Mesenchymal stem cell (in vitro differentiated cells and primary cell): ENCODE results near the gene BIVM.

ENCODE experiments used
- DNase-seq: peaks from one replicate; pipeline ENCODE4 v3.0.0-alpha.2; 2013
- H2AFZ ChIP-seq: one replicate; pipeline ENCODE4 v1.6.1; 2013; ENCODE audit warnings: low read depth, mild to moderate bottlenecking, control low read depth, inconsistent platforms, low read length, moderate library complexity
- H2AK5ac ChIP-seq: 2 replicates; pipeline ENCODE4 v1.6.1; 2013; ENCODE audit warnings: low read length, moderate library complexity, mild to moderate bottlenecking, inconsistent platforms; ENCODE audit not compliant: severe bottlenecking
- H2BK120ac ChIP-seq: one replicate; pipeline ENCODE4 v1.6.1; 2013; ENCODE audit warnings: low read depth, mild to moderate bottlenecking, inconsistent platforms, low read length, moderate library complexity
- H2BK12ac ChIP-seq, 2 experiments: one replicate each; pipeline ENCODE4 v1.6.1; 2013; ENCODE audit warnings: inconsistent platforms in 2 of 2, low read length in 2 of 2, mild to moderate bottlenecking in 2 of 2, moderate library complexity in 2 of 2, control low read depth in 1 of 2
- H2BK15ac ChIP-seq: one replicate; pipeline ENCODE4 v1.6.1; 2013; ENCODE audit warnings: mild to moderate bottlenecking, low read depth, inconsistent platforms; ENCODE audit not compliant: poor library complexity, severe bottlenecking
- H2BK5ac ChIP-seq: 2 replicates; pipeline ENCODE4 v1.6.1; 2013; ENCODE audit warnings: low read depth, mild to moderate bottlenecking, low read length, control low read depth, inconsistent platforms; ENCODE audit not compliant: poor library complexity, severe bottlenecking
- H3K14ac ChIP-seq, 2 experiments: one replicate each; pipeline ENCODE4 v1.6.1; 2013; ENCODE audit warnings: inconsistent platforms in 2 of 2, low read length in 2 of 2, control low read depth in 1 of 2, mild to moderate bottlenecking in 1 of 2, moderate library complexity in 1 of 2
- H3K18ac ChIP-seq, 2 experiments: one replicate each; pipeline ENCODE4 v1.6.1; 2013; ENCODE audit warnings: inconsistent platforms in 2 of 2, low read length in 2 of 2, control low read depth in 1 of 2, low read depth in 1 of 2, mild to moderate bottlenecking in 1 of 2
- H3K23ac ChIP-seq, 2 experiments: one replicate each; pipeline ENCODE4 v1.6.1; 2013; ENCODE audit warnings: inconsistent platforms in 2 of 2, low read length in 2 of 2, mild to moderate bottlenecking in 2 of 2, moderate library complexity in 2 of 2, control low read depth in 1 of 2
- H3K27ac ChIP-seq: 2 replicates; pipeline ENCODE4 v1.5.1; 2013; ENCODE audit warnings: mild to moderate bottlenecking, moderate library complexity, low read length, control low read depth, inconsistent platforms; ENCODE audit not compliant: poor library complexity, severe bottlenecking
- H3K27me3 ChIP-seq, 2 experiments: 2 replicates each; pipeline versions ENCODE4 v1.6.1 to v1.7.0; 2013; ENCODE audit warnings: low read length in 2 of 2, mild to moderate bottlenecking in 2 of 2, moderate library complexity in 2 of 2, control low read depth in 1 of 2, inconsistent platforms in 1 of 2; ENCODE audit not compliant: control insufficient read depth in 1 of 2, insufficient read depth in 1 of 2
- H3K36me3 ChIP-seq, 2 experiments: 2 replicates each; pipeline versions ENCODE4 v1.6.1 to v1.7.0; 2013; ENCODE audit warnings: low read length in 2 of 2, control low read depth in 1 of 2, inconsistent platforms in 1 of 2, low read depth in 1 of 2, mild to moderate bottlenecking in 1 of 2; ENCODE audit not compliant: insufficient read depth in 2 of 2, control insufficient read depth in 1 of 2
- H3K4ac ChIP-seq, 2 experiments: one replicate each; pipeline ENCODE4 v1.6.1; 2013; ENCODE audit warnings: inconsistent platforms in 2 of 2, low read length in 2 of 2, mild to moderate bottlenecking in 2 of 2, moderate library complexity in 2 of 2, control low read depth in 1 of 2, low read depth in 1 of 2
- H3K4me1 ChIP-seq: 2 replicates; pipeline ENCODE4 v1.6.1; 2013; ENCODE audit warnings: low read depth, low read length, control low read depth; ENCODE audit not compliant: control insufficient read depth, insufficient read depth
- H3K4me2 ChIP-seq: 2 replicates; pipeline ENCODE4 v1.6.1; 2013; ENCODE audit warnings: low read length, mild to moderate bottlenecking, inconsistent platforms; ENCODE audit not compliant: poor library complexity, severe bottlenecking
- H3K4me3 ChIP-seq, 2 experiments: 2 replicates each; pipeline versions ENCODE4 v1.5.1 to v1.7.0; 2013; ENCODE audit warnings: low read length in 2 of 2, mild to moderate bottlenecking in 2 of 2, control low read depth in 1 of 2, low read depth in 1 of 2; ENCODE audit not compliant: insufficient read depth in 1 of 2
- H3K79me1 ChIP-seq: replicated peaks from 2 replicates; pipeline ENCODE4 v1.6.1; 2013; ENCODE audit warnings: mild to moderate bottlenecking, control low read depth, low read length, inconsistent platforms; ENCODE audit not compliant: poor library complexity, severe bottlenecking
- H3K9ac ChIP-seq: 2 replicates; pipeline ENCODE4 v1.7.0; 2013; ENCODE audit warnings: mild to moderate bottlenecking, low read length, moderate library complexity
- H3K9me3 ChIP-seq: 2 replicates; pipeline ENCODE4 v1.7.0; 2013; ENCODE audit warnings: mild to moderate bottlenecking, low read length; ENCODE audit not compliant: control insufficient read depth
- H4K8ac ChIP-seq: one replicate; pipeline ENCODE4 v1.6.1; 2013; ENCODE audit warnings: inconsistent platforms, mild to moderate bottlenecking, low read length, moderate library complexity
- H4K91ac ChIP-seq: one replicate; pipeline ENCODE4 v1.6.1; 2013; ENCODE audit warnings: mild to moderate bottlenecking, low read length, inconsistent platforms
- WGBS: methylation state at CpG from one replicate; pipeline ENCODE4 v1.1.7; 2013; ENCODE audit warnings: mixed read lengths; 5-methylcytosine and 5-hydroxymethylcytosine counted together

Gene BIVM

DNA sequence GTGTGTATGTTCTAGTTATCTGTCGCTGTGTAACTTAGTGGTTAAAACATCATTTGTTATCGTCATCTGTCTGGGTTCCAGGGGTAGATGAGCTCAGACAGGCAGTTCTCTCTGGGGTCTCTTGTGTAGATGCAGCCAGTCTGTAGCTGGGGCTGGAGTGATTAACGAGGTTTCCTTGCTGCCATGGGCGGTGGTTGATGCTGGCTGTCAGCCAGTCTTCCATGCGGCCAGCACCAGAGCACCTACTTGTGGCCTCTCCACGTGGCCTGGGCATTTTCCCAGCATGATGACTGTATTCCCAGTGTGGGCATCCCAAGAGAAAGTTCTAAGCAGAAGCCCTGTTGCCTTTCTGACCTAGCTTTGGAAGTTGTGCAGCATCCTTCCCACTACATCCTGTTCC, 57.6 kb downstream of the BIVM start:
- peaks cover 22% of the 10 kb centered on the region for H3K79me1 ChIP-seq

DNA sequence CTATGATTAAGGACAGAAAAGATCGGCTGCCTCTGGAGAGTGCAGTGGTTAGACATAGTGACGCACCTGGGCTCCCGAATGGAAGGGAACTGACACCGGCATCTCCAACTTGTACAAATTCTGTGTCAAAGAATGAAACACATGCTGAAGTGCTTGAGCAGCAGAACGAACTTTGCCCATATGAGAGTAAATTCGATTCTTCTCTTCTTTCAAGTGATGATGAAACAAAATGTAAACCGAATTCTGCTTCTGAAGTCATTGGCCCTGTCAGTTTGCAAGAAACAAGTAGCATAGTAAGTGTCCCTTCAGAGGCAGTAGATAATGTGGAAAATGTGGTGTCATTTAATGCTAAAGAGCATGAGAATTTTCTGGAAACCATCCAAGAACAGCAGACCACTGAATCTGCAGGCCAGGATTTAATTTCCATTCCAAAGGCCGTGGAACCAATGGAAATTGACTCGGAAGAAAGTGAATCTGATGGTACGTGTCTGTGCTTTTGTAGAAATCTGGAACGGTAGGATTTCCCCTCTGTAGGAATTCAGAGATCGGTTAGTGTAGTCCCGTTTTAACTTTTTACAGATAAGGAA, 63.8 kb downstream of the BIVM start:
- no peak overlapping the region for H2BK5ac ChIP-seq
- no peaks in the 10 kb centered on the region for H3K27me3 ChIP-seq
- H4K91ac ChIP-seq = no peak overlapping the region
- H3K4me1 ChIP-seq = peaks cover 2% of the 10 kb centered on the region
- 97% methylated on average over 13 of the region's 13 CpGs for WGBS
- DNase-seq = no peak
- H2BK12ac ChIP-seq = no peak overlapping the region
- H3K4ac ChIP-seq = no peak overlapping the region
- H4K8ac ChIP-seq = no peak overlapping the region
- H3K4me3 ChIP-seq = no peak overlapping the region
- H3K27ac ChIP-seq = no peak overlapping the region
- no peak overlapping the region for H2BK15ac ChIP-seq
- no peak overlapping the region for H3K14ac ChIP-seq
- H3K23ac ChIP-seq = no peak overlapping the region
- H3K9me3 ChIP-seq = peaks cover 7% of the 10 kb centered on the region
- no peak overlapping the region for H2BK120ac ChIP-seq
- no peak overlapping the region for H2AFZ ChIP-seq
- H2AK5ac ChIP-seq = no peak overlapping the region
- no peak overlapping the region for H3K18ac ChIP-seq
- H3K36me3 ChIP-seq = peaks cover 39 to 98% of the 10 kb centered on the region in 2 experiments
- H3K9ac ChIP-seq = no peak overlapping the region
- peaks cover 31% of the 10 kb centered on the region for H3K79me1 ChIP-seq
- H3K4me2 ChIP-seq = no peak overlapping the region

More for the DNA sequence above, 57.6 kb downstream of the BIVM start:
- no peak overlapping the region for H3K27ac ChIP-seq
- no peak for DNase-seq
- no peak overlapping the region for H3K4ac ChIP-seq
- H3K18ac ChIP-seq = no peak overlapping the region
- H2BK12ac ChIP-seq = no peak overlapping the region
- no peak overlapping the region for H2BK15ac ChIP-seq
- H3K27me3 ChIP-seq = no peaks in the 10 kb centered on the region
- WGBS = 83% methylated on average over 6 of the region's 6 CpGs
- H3K4me1 ChIP-seq = peaks cover 1% of the 10 kb centered on the region
- no peak overlapping the region for H2BK5ac ChIP-seq
- no peak overlapping the region for H4K8ac ChIP-seq
- no peaks in the 10 kb centered on the region for H3K9me3 ChIP-seq
- H2AFZ ChIP-seq = no peak overlapping the region
- H3K4me3 ChIP-seq = no peak overlapping the region
- H3K36me3 ChIP-seq = peaks cover 20 to 78% of the 10 kb centered on the region in 2 experiments
- H3K23ac ChIP-seq = no peak overlapping the region
- H2AK5ac ChIP-seq = no peak overlapping the region
- no peak overlapping the region for H4K91ac ChIP-seq
- no peak overlapping the region for H3K14ac ChIP-seq
- H2BK120ac ChIP-seq = no peak overlapping the region
- H3K4me2 ChIP-seq = no peak overlapping the region
- H3K9ac ChIP-seq = peak overlapping the region; percentile 39

DNA sequence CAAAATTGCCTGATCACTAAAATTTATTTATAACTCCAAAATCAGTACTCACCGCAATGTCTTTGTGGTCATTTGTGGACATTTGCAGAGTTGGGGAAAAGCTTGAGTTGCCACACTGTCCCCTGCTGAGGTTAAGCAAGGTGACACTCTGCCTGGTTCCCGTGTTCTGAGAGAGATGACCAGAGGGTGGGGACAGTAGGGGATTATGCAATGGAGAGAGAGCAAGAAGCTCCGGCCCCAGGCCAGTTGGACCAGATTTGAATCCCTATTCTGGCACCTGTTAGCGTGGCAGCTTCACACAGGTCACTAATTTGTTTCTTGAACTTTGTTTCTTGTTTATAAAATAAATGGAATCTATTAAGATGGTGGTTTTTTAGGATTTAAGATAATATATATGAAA, 64.7 kb downstream of the BIVM start:
- Histone ChIP-seq H3K4ac (no peak overlapping the region), H3K18ac (no peak overlapping the region), H2BK12ac (no peak overlapping the region), H3K4me2 (no peak overlapping the region), H2BK120ac (no peak overlapping the region), H3K14ac (no peak overlapping the region), H3K27ac (no peak overlapping the region), H3K4me3 (no peak overlapping the region), H2BK15ac (no peak overlapping the region), H3K36me3 (peaks cover 42 to 98% of the 10 kb centered on the region in 2 experiments), H3K9ac (no peak overlapping the region), H3K9me3 (peaks cover 7% of the 10 kb centered on the region), H4K91ac (no peak overlapping the region), H3K79me1 (peaks cover 35% of the 10 kb centered on the region), H3K27me3 (no peaks in the 10 kb centered on the region), H3K23ac (no peak overlapping the region), H2BK5ac (no peak overlapping the region), H2AK5ac (no peak overlapping the region), H3K4me1 (peaks cover 2% of the 10 kb centered on the region), H2AFZ (no peak overlapping the region), H4K8ac (no peak overlapping the region)
- 97% methylated on average over 4 of the region's 4 CpGs for whole genome bisulfite sequencing
- DNase-seq = no peak

DNA sequence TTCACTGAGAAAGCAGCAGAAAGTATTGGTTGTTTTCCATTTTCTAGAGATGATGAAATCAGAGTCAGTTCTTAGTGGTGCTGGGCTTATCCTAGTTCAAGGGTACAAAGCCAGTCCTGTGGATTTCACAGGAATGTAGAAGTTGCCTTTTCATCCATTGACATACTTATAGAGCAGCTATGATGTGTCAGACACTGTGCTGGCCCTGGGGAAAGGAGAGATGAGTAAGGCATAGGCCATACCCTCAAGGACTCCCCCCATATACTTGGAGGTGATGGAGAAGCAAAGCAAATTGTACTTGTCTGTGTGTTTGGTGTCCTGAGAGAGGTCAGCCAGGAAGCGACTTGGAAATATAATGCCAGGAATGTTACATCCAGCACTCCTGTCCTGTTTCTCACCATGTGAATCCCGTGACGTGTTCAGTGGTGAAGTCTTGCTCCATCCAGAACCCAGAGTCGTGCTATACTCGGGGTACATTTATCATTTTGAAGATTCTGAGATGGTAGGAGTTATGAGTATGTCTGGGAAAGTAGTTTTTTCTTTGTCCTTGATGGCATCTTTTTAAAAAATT, 69.5 kb downstream of the BIVM start:
- H2AK5ac ChIP-seq = peak overlapping the region; percentile 18
- peaks cover 30% of the 10 kb centered on the region for H3K79me1 ChIP-seq
- no peak overlapping the region for H2AFZ ChIP-seq
- peaks cover 36 to 89% of the 10 kb centered on the region in 2 experiments for H3K36me3 ChIP-seq
- no peak overlapping the region for H3K27ac ChIP-seq
- H3K9ac ChIP-seq = peak overlapping the region; percentile 13
- H3K23ac ChIP-seq = no peak overlapping the region
- H4K91ac ChIP-seq = no peak overlapping the region
- no peak overlapping the region for H2BK15ac ChIP-seq
- no peak overlapping the region for H3K14ac ChIP-seq
- H3K27me3 ChIP-seq = no peaks in the 10 kb centered on the region
- H3K4me3 ChIP-seq = no peak overlapping the region
- 94% methylated on average over 5 of the region's 5 CpGs for WGBS
- H4K8ac ChIP-seq = no peak overlapping the region
- H3K18ac ChIP-seq = no peak overlapping the region
- peaks cover 8% of the 10 kb centered on the region for H3K4me1 ChIP-seq
- H3K4ac ChIP-seq = no peak overlapping the region
- peaks cover 7% of the 10 kb centered on the region for H3K9me3 ChIP-seq
- no peak overlapping the region for H2BK120ac ChIP-seq
- no peak for DNase-seq
- H2BK12ac ChIP-seq = no peak overlapping the region
- H2BK5ac ChIP-seq = no peak overlapping the region
- H3K4me2 ChIP-seq = no peak overlapping the region
